Peyer's patch (tissue), 4 donors: ENCODE measurements around the gene HDAC1. TPM values are rescaled to one million over a fixed set of nuclear protein-coding genes. Genes with fewer than 3 reads are reported as not detected.

Source experiments
- DNase-seq, 3 donors: peaks; one replicate each; pipeline ENCODE4 v3.0.0-alpha.2; 2017 to 2019
- H3K27ac ChIP-seq, 4 donors: fragments of 200-600 bp; sonication (generic); one replicate each; pipeline ENCODE4 v1.5.1; 2016 to 2019
- H3K27me3 ChIP-seq, 2 donors: fragments of 200-600 bp; sonication (generic); one replicate each; pipeline ENCODE4 v1.5.1; 2019
- H3K36me3 ChIP-seq, 3 donors: fragments of 200-600 bp; sonication (generic); one replicate each; pipeline ENCODE4 v1.5.1; 2016 to 2019
- H3K4me1 ChIP-seq, 4 donors: fragments of 200-600 bp; sonication (generic); one replicate each; pipeline ENCODE4 v1.5.1; 2016 to 2019
- H3K4me3 ChIP-seq, 4 donors: fragments of 200-600 bp; sonication (generic); 1 replicate in 3 of 4; 2 replicates in 1 of 4; pipeline ENCODE4 v1.5.1; 2016 to 2019; ENCODE audit warnings: mild to moderate bottlenecking in 1 of 4
- H3K9me3 ChIP-seq, 4 donors: fragments of 200-600 bp; sonication (generic); one replicate each; pipeline ENCODE4 v1.5.1; 2016 to 2019; ENCODE audit warnings: mild to moderate bottlenecking in 1 of 4
- CTCF ChIP-seq, 6 experiments: fragments of 450-650 bp in 4 of 6; fragments of 200-600 bp in 2 of 6; sonication (generic) in 1 of 6; IDR thresholded peaks; one replicate each; pipeline ENCODE4 v1.5.1; 2017 to 2019; ENCODE audit warnings: antibody characterized with exemption in 6 of 6, mild to moderate bottlenecking in 3 of 6, moderate library complexity in 1 of 6
- POLR2A ChIP-seq, 2 donors: fragments of 450-650 bp; IDR thresholded peaks; one replicate each; pipeline ENCODE4 v1.5.1; 2017; ENCODE audit warnings: antibody characterized with exemption in 2 of 2, mild to moderate bottlenecking in 2 of 2, moderate library complexity in 2 of 2
- small RNA-seq, 2 donors: library from RNA; depleted of rRNA; stranded (forward); fragments of <200 nt; gene quantifications; one replicate each; pipeline ENCODE3, GENCODE V24; 2016
- total RNA-seq, 4 donors: library from RNA; depleted of rRNA; stranded (reverse); fragments of >200 nt; gene quantifications; one replicate each; pipeline ENCODE4 v1.1.0, GENCODE V29; 2016

The HDAC1 gene
- total RNA-seq, 4 donors from 2014 or later: 93.0 to 147 (median 122) TPM

GRCh38 chr1:32380057-32380456, 88.2 kb downstream of the HDAC1 start:
- Histone ChIP-seq H3K27ac (no peak overlapping the region), H3K4me1 (no peaks in the 10 kb centered on the region), H3K36me3 (peaks cover 0 to 99% (median 0%) of the 10 kb centered on the region in 3 donors), H3K4me3 (no peak overlapping the region), H3K27me3 (no peaks in the 10 kb centered on the region), H3K9me3 (no peaks in the 10 kb centered on the region)
- TF ChIP-seq POLR2A (IDR thresholded peaks at IDR 0.05) (no peak), CTCF (IDR thresholded peaks at IDR 0.05) (no peak)
- DNase-seq: no peak

Small RNA genes within 50 kb of the gene (small RNA-seq; reads per million reads assigned to genes)
- gene RF00017 (0 reads per million in 2 donors), gene RF00019 (0 reads per million in 2 donors)

Other genes with a start within 250 kb of the HDAC1 start
- gene TMEM39B, start 219.1 kb upstream of the HDAC1 start, total RNA-seq: 1 to 10 TPM; 2.5 to 9.9 (median 6.6) TPM
- 10 to 100 TPM; 24.8 to 29.8 (median 25.6) TPM for gene KPNA6, start 184.0 kb upstream of the HDAC1 start, total RNA-seq
- 10 to 100 TPM; 27.1 to 46.2 (median 31.0) TPM for gene TXLNA, start 112.4 kb upstream of the HDAC1 start, total RNA-seq
- 1 to 10 TPM in 2 of 4 donors, not detected in 2; 1.1 to 2.4 TPM for gene CCDC28B, start 91.5 kb upstream of the HDAC1 start, total RNA-seq
- 1 to 10 TPM in 3 of 4 donors, under 1 TPM in 1; 0.88 to 8.3 (median 2.6) TPM for gene IQCC, start 86.4 kb upstream of the HDAC1 start, total RNA-seq
- under 1 TPM in 1 of 4 donors, not detected in 3; 0.85 TPM for gene DCDC2B, start 83.0 kb upstream of the HDAC1 start, total RNA-seq
- gene TMEM234, start 69.7 kb upstream of the HDAC1 start, total RNA-seq: 10 to 100 TPM; 15.9 to 47.0 (median 25.4) TPM
- 100 to 1,000 TPM in 1 of 4 donors, 10 to 100 TPM in 3; 76.1 to 105 (median 84.7) TPM for gene EIF3I, start 69.7 kb upstream of the HDAC1 start, total RNA-seq
- 1 to 10 TPM in 2 of 4 donors, not detected in 2; 4.1 to 5.1 TPM for gene FAM167B, start 44.9 kb upstream of the HDAC1 start, total RNA-seq
- 10 to 100 TPM in 2 of 4 donors, 1 to 10 TPM in 2; 8.6 to 59.4 (median 12.4) TPM for gene LCK, start 40.8 kb upstream of the HDAC1 start, total RNA-seq
- 10 to 100 TPM; 19.1 to 51.2 (median 35.9) TPM for gene MARCKSL1, start 44.1 kb downstream of the HDAC1 start, total RNA-seq
- gene FAM229A, start 70.4 kb downstream of the HDAC1 start, total RNA-seq: 10 to 100 TPM; 15.7 to 44.5 (median 25.6) TPM
- gene TSSK3, start 70.5 kb downstream of the HDAC1 start, total RNA-seq: 1 to 10 TPM in 1 of 4 donors, not detected in 3; 5.2 TPM
- 100 to 1,000 TPM in 3 of 4 donors, 10 to 100 TPM in 1; 89.1 to 140 (median 109) TPM for gene BSDC1, start 102.4 kb downstream of the HDAC1 start, total RNA-seq
- gene ZBTB8B, start 173.0 kb downstream of the HDAC1 start, total RNA-seq: under 1 TPM in 2 of 4 donors, not detected in 2; 0.13 to 0.19 TPM
- 1 to 10 TPM; 2.3 to 5.8 (median 4.7) TPM for gene ZBTB8A, start 247.3 kb downstream of the HDAC1 start, total RNA-seq